IMR-90 (cell line): Measurements from ENCODE around the gene SLC30A7. TPM values are rescaled to one million over a fixed set of nuclear protein-coding genes. Genes with fewer than 3 reads are reported as not detected.

Source experiments
- ATAC-seq: fragments of 200-7000 bp; cut with Tn5 transposase; 2 replicates; pipeline ENCODE4 v1.9.1; 2020; ENCODE audit warnings: low read depth, mild to moderate bottlenecking, moderate library complexity
- BruUV-seq: library from RNA; stranded (reverse); fragments of 400-500 nt; replicated peaks from 2 replicates; lab custom pipeline; 2021; lab: Mats Ljungman, UMichigan
- CTCF ChIA-PET: fragments of 300-600 bp; formaldehyde crosslinking; extraction: SDS; loops from one replicate; lab custom pipeline; 2021; ENCODE audit warnings: antibody characterized with exemption; lab: Yijun Ruan, JAX
- POLR2A ChIA-PET: fragments of 300-600 bp; sonication (Branson Sonifier 250); formaldehyde crosslinking; loops from one replicate; lab custom pipeline; 2022; ENCODE audit warnings: antibody characterized with exemption; ENCODE audit not compliant: unreplicated experiment; lab: Charles Lee
- DNase-seq: peaks from one replicate; pipeline ENCODE4 v3.0.0; 2013
- H2AFZ ChIP-seq: replicated peaks from 2 replicates; pipeline ENCODE3; 2013; ENCODE audit warnings: low read length, mild to moderate bottlenecking; ENCODE audit not compliant: poor library complexity
- H2AK5ac ChIP-seq: 2 replicates; pipeline ENCODE4 v1.6.1; 2013; ENCODE audit warnings: low read depth, low read length, inconsistent platforms
- H2AK9ac ChIP-seq: replicated peaks from 2 replicates; pipeline ENCODE3; 2013; ENCODE audit warnings: mild to moderate bottlenecking, low read depth, low read length, moderate library complexity; ENCODE audit not compliant: poor library complexity
- H2BK120ac ChIP-seq: 2 replicates; pipeline ENCODE4 v1.6.1; 2013; ENCODE audit warnings: low read depth, low read length, inconsistent platforms
- H2BK15ac ChIP-seq: 3 replicates; pipeline ENCODE4 v1.6.1; 2013; ENCODE audit warnings: low read depth, low read length, inconsistent platforms
- H2BK20ac ChIP-seq: 2 replicates; pipeline ENCODE4 v1.6.1; 2013; ENCODE audit warnings: low read depth, mild to moderate bottlenecking, inconsistent platforms, low read length, moderate library complexity
- H2BK5ac ChIP-seq: 2 replicates; pipeline ENCODE4 v1.6.1; 2013; ENCODE audit warnings: mild to moderate bottlenecking, low read depth, low read length, inconsistent platforms; ENCODE audit not compliant: poor library complexity, severe bottlenecking
- H3K14ac ChIP-seq: replicated peaks from 2 replicates; pipeline ENCODE4 v1.6.1; 2013; ENCODE audit warnings: low read depth, low read length, inconsistent platforms
- H3K18ac ChIP-seq: 2 replicates; pipeline ENCODE4 v1.6.1; 2013; ENCODE audit warnings: low read depth, low read length, control low read depth
- H3K23ac ChIP-seq: 2 replicates; pipeline ENCODE4 v1.6.1; 2013; ENCODE audit warnings: low read depth, low read length, inconsistent platforms
- H3K27ac ChIP-seq: 2 replicates; pipeline ENCODE4 v1.5.1; 2013; ENCODE audit warnings: mild to moderate bottlenecking, control low read depth, low read length; ENCODE audit not compliant: insufficient read depth
- H3K27me3 ChIP-seq: 2 replicates; pipeline ENCODE4 v1.6.1; 2013; ENCODE audit warnings: low read length; ENCODE audit not compliant: control insufficient read depth, insufficient read depth
- H3K36me3 ChIP-seq: 2 replicates; pipeline ENCODE4 v1.6.1; 2013; ENCODE audit warnings: low read length, mixed read lengths; ENCODE audit not compliant: control insufficient read depth, insufficient read depth
- H3K4ac ChIP-seq: 2 replicates; pipeline ENCODE4 v1.6.1; 2013; ENCODE audit warnings: low read depth, low read length, inconsistent platforms
- H3K4me1 ChIP-seq: 2 replicates; pipeline ENCODE4 v1.6.1; 2013; ENCODE audit warnings: low read length, mixed read lengths; ENCODE audit not compliant: control insufficient read depth, insufficient read depth
- H3K4me2 ChIP-seq: 2 replicates; pipeline ENCODE4 v1.6.1; 2013; ENCODE audit warnings: low read depth, mild to moderate bottlenecking, control low read depth, low read length, moderate library complexity
- H3K4me3 ChIP-seq: 2 replicates; pipeline ENCODE4 v1.5.1; 2013; ENCODE audit warnings: low read depth, mild to moderate bottlenecking, control low read depth, low read length, moderate library complexity; ENCODE audit not compliant: insufficient read depth
- H3K56ac ChIP-seq: 2 replicates; pipeline ENCODE4 v1.6.1; 2013; ENCODE audit warnings: low read length, inconsistent platforms; ENCODE audit not compliant: insufficient read depth; ENCODE audit errors: extremely low read depth
- H3K79me1 ChIP-seq, 2 experiments: 2 replicates each; pipeline ENCODE4 v1.6.1; 2013; ENCODE audit warnings: low read length in 2 of 2, inconsistent platforms in 1 of 2, low read depth in 1 of 2
- H3K9ac ChIP-seq: 2 replicates; pipeline ENCODE4 v1.6.1; 2013; ENCODE audit warnings: low read depth, low read length, control low read depth
- H3K9me1 ChIP-seq: 2 replicates; pipeline ENCODE4 v1.6.1; 2013; ENCODE audit warnings: low read length, inconsistent platforms; ENCODE audit not compliant: insufficient read depth
- H3K9me3 ChIP-seq: 2 replicates; pipeline ENCODE4 v1.6.1; 2013; ENCODE audit warnings: low read length; ENCODE audit not compliant: control insufficient read depth, insufficient read depth
- H4K20me1 ChIP-seq: 2 replicates; pipeline ENCODE4 v1.6.1; 2013; ENCODE audit warnings: low read length, inconsistent platforms; ENCODE audit not compliant: insufficient read depth
- H4K5ac ChIP-seq: 2 replicates; pipeline ENCODE4 v1.6.1; 2013; ENCODE audit warnings: mild to moderate bottlenecking, low read depth, low read length, control low read depth
- H4K8ac ChIP-seq, 2 experiments: 2 replicates each; pipeline ENCODE4 v1.6.1; 2013; ENCODE audit warnings: low read depth in 2 of 2, low read length in 2 of 2, control low read depth in 1 of 2, inconsistent platforms in 1 of 2
- H4K91ac ChIP-seq: 2 replicates; pipeline ENCODE4 v1.6.1; 2013; ENCODE audit warnings: low read depth, low read length, inconsistent platforms; ENCODE audit not compliant: insufficient read depth
- CEBPB ChIP-seq: IDR thresholded peaks from 2 replicates; pipeline ENCODE4 v1.6.1; 2012; ENCODE audit warnings: low read depth, low read length, improper control_type of control experiment
- CHD1 ChIP-seq: IDR thresholded peaks from 2 replicates; pipeline ENCODE4 v1.6.1; 2012; ENCODE audit warnings: low read depth, low read length, improper control_type of control experiment
- FOS ChIP-seq: fragments of 150-350 bp; IDR thresholded peaks from 2 replicates; pipeline ENCODE4 v1.6.1; 2016; ENCODE audit warnings: low read depth, low read length
- MAFK ChIP-seq: IDR thresholded peaks from 2 replicates; pipeline ENCODE4 v1.6.1; 2012; ENCODE audit warnings: low read depth, low read length, improper control_type of control experiment
- NFE2L2 ChIP-seq: fragments of 150-350 bp; IDR thresholded peaks from 2 replicates; pipeline ENCODE4 v1.6.1; 2016; ENCODE audit warnings: low read depth, mild to moderate bottlenecking, low read length
- RFX5 ChIP-seq: IDR thresholded peaks from 2 replicates; pipeline ENCODE4 v1.8.0; 2012; ENCODE audit warnings: low read depth, mild to moderate bottlenecking, low read length, moderate library complexity
- SMC3 ChIP-seq: fragments of 150-350 bp; IDR thresholded peaks from 2 replicates; pipeline ENCODE4 v1.6.1; 2016; ENCODE audit warnings: low read depth, mild to moderate bottlenecking, antibody characterized with exemption, low read length, moderate library complexity
- dilution Hi-C: fragments of 300-500 bp; cut with HindIII; formaldehyde crosslinking; loops from one replicate; pipeline ENCODE4 v1.14.3; 2018; ENCODE audit warnings: low sequenced_read_pairs; ENCODE audit not compliant: unreplicated experiment
- in situ Hi-C: fragments of 300-500 bp; cut with MboI; formaldehyde crosslinking; loops from 3 replicates; pipeline ENCODE4 v1.14.3; 2019; ENCODE audit warnings: low sequenced_read_pairs, inconsistent platforms, mixed read lengths
- intact Hi-C: fragments of 100-400 bp; cut with micrococcal nuclease; formaldehyde crosslinking; loops from 2 replicates; pipeline ENCODE4 v1.10.0; 2022
- polyA plus RNA-seq, 3 experiments: library from polyadenylated mRNA; depleted of rRNA; stranded (reverse); fragments of >200 nt; gene quantifications; 2 replicates each; pipeline ENCODE4 v1.2.3, GENCODE V29; 2012; ENCODE audit warnings: low replicate concordance in 1 of 3
- total RNA-seq: library from RNA; depleted of rRNA; stranded (reverse); fragments of >200 nt; gene quantifications from 2 replicates; pipeline ENCODE4 v1.2.3, GENCODE V29; 2012
- TF ChIP-seq, protein P1 (sequence below): conservative IDR thresholded peaks from 2 replicates; pipeline ENCODE4 v1.5.1; 2012; ENCODE audit warnings: mild to moderate bottlenecking, low read depth, low read length, improper control_type of control experiment
- TF ChIP-seq, protein P2 (sequence below): fragments of 150-350 bp; IDR thresholded peaks from 2 replicates; pipeline ENCODE4 v1.6.1; 2017; ENCODE audit warnings: mild to moderate bottlenecking, antibody characterized with exemption, low read length, low read depth
- TF ChIP-seq, protein P3 (sequence below): fragments of 150-350 bp; IDR thresholded peaks from 2 replicates; pipeline ENCODE4 v1.6.1; 2016; ENCODE audit warnings: low read depth, mild to moderate bottlenecking, low read length, moderate library complexity, borderline replicate concordance

SLC30A7 gene
- total and polyA plus RNA-seq, 2 of the 4 experiments (the other 2 are of a cell fraction) = 8.4 to 60.2 TPM

DNA sequence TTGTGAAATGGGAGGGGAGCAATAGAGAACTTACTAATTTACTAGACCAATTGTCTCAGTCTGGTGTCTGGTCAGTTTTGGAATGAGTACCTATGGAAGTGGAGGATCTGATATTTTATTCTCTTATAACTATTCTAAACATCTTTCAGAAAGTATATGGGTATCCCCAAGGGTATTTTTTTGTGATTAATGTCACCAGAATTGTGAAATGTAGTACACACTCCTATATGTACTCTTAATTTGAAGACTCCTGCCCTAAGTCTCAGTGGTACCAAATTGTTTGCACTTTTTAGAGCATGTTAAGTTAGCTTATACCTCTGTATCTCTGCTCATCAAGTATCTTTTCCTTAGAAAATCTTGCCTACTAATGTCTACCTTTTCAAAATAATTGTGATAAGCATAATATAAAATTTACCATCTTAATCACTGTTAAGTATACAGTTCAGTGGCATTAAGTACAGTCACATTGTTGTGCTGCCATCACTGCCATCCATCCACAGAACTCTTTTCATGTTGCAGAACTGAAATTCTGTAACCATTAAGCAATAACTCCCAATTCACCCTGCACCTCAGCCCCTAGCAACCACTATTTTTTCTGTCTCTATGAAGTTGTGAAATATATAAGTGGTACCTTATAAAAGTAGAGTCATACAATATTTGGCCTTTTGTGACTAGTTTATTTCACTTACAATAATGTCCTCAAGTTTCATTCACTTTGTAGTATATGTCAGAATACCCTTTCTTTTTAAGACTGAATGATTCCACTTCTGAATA lies 40.5 kb downstream of the SLC30A7 start:
- Histone ChIP-seq H3K23ac (no peak overlapping the region), H4K20me1 (no peaks in the 10 kb centered on the region), H3K9ac (no peak overlapping the region), H4K91ac (no peak overlapping the region), H3K18ac (no peak overlapping the region), H3K27ac (no peak overlapping the region), H3K14ac (no peak overlapping the region), H2BK20ac (no peak overlapping the region), H2BK15ac (no peak overlapping the region), H2AK9ac (no peak overlapping the region), H3K4me2 (no peak overlapping the region), H4K5ac (no peak overlapping the region), H4K8ac (no peak overlapping the region), H3K4ac (no peak overlapping the region), H3K79me1 (no peaks in the 10 kb centered on the region; a peak in 2 of 4 replicates), H3K36me3 (peaks cover 3% of the 10 kb centered on the region), H2AK5ac (no peak overlapping the region), H2BK5ac (no peak overlapping the region), H3K4me1 (no peaks in the 10 kb centered on the region), H3K4me3 (no peak overlapping the region), H2AFZ (no peak overlapping the region), H3K56ac (no peak overlapping the region), H3K9me3 (no peaks in the 10 kb centered on the region), H3K9me1 (no peaks in the 10 kb centered on the region), H3K27me3 (no peaks in the 10 kb centered on the region), H2BK120ac (no peak overlapping the region)
- intact Hi-C loops (no loop called here), in situ Hi-C loops (no loop called here), dilution Hi-C loops (no loop called here)
- POLR2A ChIA-PET = no interaction called here
- BruUV-seq = no TSS peak
- CTCF ChIA-PET = no interaction called here
- TF ChIP-seq, protein P1, sequence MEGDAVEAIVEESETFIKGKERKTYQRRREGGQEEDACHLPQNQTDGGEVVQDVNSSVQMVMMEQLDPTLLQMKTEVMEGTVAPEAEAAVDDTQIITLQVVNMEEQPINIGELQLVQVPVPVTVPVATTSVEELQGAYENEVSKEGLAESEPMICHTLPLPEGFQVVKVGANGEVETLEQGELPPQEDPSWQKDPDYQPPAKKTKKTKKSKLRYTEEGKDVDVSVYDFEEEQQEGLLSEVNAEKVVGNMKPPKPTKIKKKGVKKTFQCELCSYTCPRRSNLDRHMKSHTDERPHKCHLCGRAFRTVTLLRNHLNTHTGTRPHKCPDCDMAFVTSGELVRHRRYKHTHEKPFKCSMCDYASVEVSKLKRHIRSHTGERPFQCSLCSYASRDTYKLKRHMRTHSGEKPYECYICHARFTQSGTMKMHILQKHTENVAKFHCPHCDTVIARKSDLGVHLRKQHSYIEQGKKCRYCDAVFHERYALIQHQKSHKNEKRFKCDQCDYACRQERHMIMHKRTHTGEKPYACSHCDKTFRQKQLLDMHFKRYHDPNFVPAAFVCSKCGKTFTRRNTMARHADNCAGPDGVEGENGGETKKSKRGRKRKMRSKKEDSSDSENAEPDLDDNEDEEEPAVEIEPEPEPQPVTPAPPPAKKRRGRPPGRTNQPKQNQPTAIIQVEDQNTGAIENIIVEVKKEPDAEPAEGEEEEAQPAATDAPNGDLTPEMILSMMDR = no peak
- TF ChIP-seq, protein P2, sequence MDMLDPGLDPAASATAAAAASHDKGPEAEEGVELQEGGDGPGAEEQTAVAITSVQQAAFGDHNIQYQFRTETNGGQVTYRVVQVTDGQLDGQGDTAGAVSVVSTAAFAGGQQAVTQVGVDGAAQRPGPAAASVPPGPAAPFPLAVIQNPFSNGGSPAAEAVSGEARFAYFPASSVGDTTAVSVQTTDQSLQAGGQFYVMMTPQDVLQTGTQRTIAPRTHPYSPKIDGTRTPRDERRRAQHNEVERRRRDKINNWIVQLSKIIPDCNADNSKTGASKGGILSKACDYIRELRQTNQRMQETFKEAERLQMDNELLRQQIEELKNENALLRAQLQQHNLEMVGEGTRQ = no peak
- TF ChIP-seq, protein P3, sequence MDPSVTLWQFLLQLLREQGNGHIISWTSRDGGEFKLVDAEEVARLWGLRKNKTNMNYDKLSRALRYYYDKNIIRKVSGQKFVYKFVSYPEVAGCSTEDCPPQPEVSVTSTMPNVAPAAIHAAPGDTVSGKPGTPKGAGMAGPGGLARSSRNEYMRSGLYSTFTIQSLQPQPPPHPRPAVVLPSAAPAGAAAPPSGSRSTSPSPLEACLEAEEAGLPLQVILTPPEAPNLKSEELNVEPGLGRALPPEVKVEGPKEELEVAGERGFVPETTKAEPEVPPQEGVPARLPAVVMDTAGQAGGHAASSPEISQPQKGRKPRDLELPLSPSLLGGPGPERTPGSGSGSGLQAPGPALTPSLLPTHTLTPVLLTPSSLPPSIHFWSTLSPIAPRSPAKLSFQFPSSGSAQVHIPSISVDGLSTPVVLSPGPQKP = no peak
- no peak for TF ChIP-seq SMC3
- TF ChIP-seq FOS = no peak
- TF ChIP-seq CEBPB = no peak
- no peak for TF ChIP-seq CHD1
- no peak for TF ChIP-seq NFE2L2
- no peak for TF ChIP-seq MAFK
- no peak for TF ChIP-seq RFX5
- ATAC-seq (no peak), DNase-seq (no peak)
